Activated B cell treated with CpG ODN at 0.5 μM for 24 hours (primary cell): ENCODE measurements around the gene KLC1. TPM values are rescaled to one million over a fixed set of nuclear protein-coding genes. Genes with fewer than 3 reads are reported as not detected.
A peak's percentile ranks its signal among the peaks of the same experiment; 100 is the strongest.

Experiments
- ATAC-seq: fragments of 200-7000 bp; cut with Tn5 transposase; one replicate; pipeline ENCODE4 v1.10.0; 2021; ENCODE audit warnings: low read depth, mild to moderate bottlenecking, moderate library complexity
- CTCF ChIA-PET: fragments of 350-600 bp; sonication (Branson Sonifier 250); formaldehyde crosslinking; loops from one replicate; lab custom pipeline; 2021; ENCODE audit warnings: antibody characterized with exemption; lab: Charles Lee
- POLR2A ChIA-PET: fragments of 350-600 bp; sonication (Branson Sonifier 250); formaldehyde crosslinking; loops from one replicate; lab custom pipeline; 2021; ENCODE audit warnings: antibody characterized with exemption; lab: Charles Lee
- DNase-seq: peaks from one replicate; pipeline ENCODE4 v3.0.0; 2022
- H3K27ac Mint-ChIP-seq: one replicate; pipeline ENCODE4 v1.8.0; 2020; ENCODE audit warnings: mixed read lengths
- H3K27me3 Mint-ChIP-seq: one replicate; pipeline ENCODE4 v1.8.0; 2021; ENCODE audit warnings: mixed read lengths
- H3K36me3 Mint-ChIP-seq: one replicate; pipeline ENCODE4 v1.8.0; 2021; ENCODE audit warnings: low read depth, mixed read lengths
- H3K4me1 Mint-ChIP-seq: one replicate; pipeline ENCODE4 v1.8.0; 2021; ENCODE audit warnings: mixed read lengths
- H3K4me3 Mint-ChIP-seq: one replicate; pipeline ENCODE4 v1.8.0; 2020; ENCODE audit warnings: mild to moderate bottlenecking, mixed read lengths
- H3K9me3 Mint-ChIP-seq: one replicate; pipeline ENCODE4 v1.8.0; 2020; ENCODE audit warnings: mixed read lengths
- intact Hi-C: fragments of 100-400 bp; cut with micrococcal nuclease; formaldehyde crosslinking; loops from one replicate; pipeline ENCODE4 v1.15.1; 2024
- total RNA-seq: library from RNA; stranded (reverse); gene quantifications from 2 replicates; pipeline ENCODE4 v1.2.3, GENCODE V29; 2022
- TF ChIP-seq, protein P1 (sequence below): fragments of 200-600 bp; IDR thresholded peaks from one replicate; pipeline ENCODE4 v1.8.0; 2022; ENCODE audit warnings: antibody characterized with exemption, mild to moderate bottlenecking

The KLC1 gene
- total RNA-seq, 1 donor from 2014 or later: 153 TPM

DNA sequence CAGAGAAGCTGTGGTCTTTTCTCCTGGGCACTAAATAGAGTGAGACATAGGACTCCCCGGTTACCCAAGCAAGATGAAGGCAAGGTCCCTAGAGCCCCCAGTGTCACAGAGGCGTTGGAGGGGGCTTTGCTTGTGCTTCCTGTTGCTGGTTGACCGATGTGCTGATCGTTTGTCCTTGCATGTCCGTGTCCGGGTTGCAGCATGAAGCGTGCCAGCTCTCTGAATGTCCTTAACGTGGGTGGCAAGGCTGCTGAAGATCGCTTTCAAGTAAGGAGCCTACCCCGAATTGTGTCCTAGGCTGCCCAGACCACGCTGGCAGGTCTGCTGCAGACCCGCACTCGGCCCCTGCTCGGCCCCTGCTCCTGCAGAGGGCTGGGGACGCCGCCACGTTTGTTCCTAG, 63.1 kb downstream of the KLC1 start:
- Mint-ChIP-seq H3K27ac (peak overlapping the region; percentile 87), H3K27me3 (no peaks in the 10 kb centered on the region), H3K4me3 (peak overlapping the region; percentile 28), H3K4me1 (peaks cover 63% of the 10 kb centered on the region), H3K36me3 (peaks cover 52% of the 10 kb centered on the region), H3K9me3 (no peaks in the 10 kb centered on the region)
- TF ChIP-seq, protein P1, sequence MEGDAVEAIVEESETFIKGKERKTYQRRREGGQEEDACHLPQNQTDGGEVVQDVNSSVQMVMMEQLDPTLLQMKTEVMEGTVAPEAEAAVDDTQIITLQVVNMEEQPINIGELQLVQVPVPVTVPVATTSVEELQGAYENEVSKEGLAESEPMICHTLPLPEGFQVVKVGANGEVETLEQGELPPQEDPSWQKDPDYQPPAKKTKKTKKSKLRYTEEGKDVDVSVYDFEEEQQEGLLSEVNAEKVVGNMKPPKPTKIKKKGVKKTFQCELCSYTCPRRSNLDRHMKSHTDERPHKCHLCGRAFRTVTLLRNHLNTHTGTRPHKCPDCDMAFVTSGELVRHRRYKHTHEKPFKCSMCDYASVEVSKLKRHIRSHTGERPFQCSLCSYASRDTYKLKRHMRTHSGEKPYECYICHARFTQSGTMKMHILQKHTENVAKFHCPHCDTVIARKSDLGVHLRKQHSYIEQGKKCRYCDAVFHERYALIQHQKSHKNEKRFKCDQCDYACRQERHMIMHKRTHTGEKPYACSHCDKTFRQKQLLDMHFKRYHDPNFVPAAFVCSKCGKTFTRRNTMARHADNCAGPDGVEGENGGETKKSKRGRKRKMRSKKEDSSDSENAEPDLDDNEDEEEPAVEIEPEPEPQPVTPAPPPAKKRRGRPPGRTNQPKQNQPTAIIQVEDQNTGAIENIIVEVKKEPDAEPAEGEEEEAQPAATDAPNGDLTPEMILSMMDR: no peak
- ATAC-seq (peak; percentile 53), DNase-seq (no peak)
- intact Hi-C loops: loop anchor here (5.0 kb wide), 1 partner anchor 65 kb away; the partner anchor contains the start of gene KLC1
- CTCF ChIA-PET: interaction anchor here (1.9 kb wide), 1 partner anchor 12 kb away, joined by 8 read pairs; no protein-coding TSS in a partner anchor
- POLR2A ChIA-PET: interaction anchor here (0.8 to 1.7 kb wide), 6 partner anchors 9 to 163 kb away, joined by 3 to 9 read pairs (median 5); partner anchors contain the start of genes BAG5, COA8, XRCC3 and ZFYVE21

DNA sequence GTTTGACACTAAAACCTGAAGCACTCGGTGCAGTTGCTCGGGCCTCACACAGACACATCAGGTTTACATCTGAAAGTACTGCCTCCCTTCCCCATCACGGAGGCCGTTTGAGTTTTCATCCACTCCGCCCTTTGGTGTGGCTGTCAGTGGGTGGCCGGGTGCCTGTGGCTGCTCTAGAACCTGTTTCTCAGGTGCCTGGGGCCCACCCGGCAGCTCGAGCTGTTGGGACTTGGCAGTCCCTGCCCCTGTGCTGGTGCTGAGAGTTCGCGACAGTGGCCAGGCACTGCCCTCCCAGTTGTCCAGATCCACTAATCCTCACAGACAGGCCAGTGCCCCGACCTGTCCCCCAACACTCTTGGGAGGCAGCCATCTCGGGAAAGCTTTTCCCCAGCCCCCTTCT, 63.9 kb downstream of the KLC1 start:
- ChIA-PET POLR2A (interaction anchor here (0.6 to 0.8 kb wide), 2 partner anchors 9 to 163 kb away, joined by 3 read pairs; no protein-coding TSS in a partner anchor), CTCF (interaction anchor here (1.2 kb wide), 1 partner anchor 13 kb away, joined by 3 read pairs; no protein-coding TSS in a partner anchor)
- DNase-seq (no peak), ATAC-seq (no peak)
- H3K4me3 Mint-ChIP-seq: no peak overlapping the region
- no peaks in the 10 kb centered on the region for H3K27me3 Mint-ChIP-seq
- TF ChIP-seq, protein P1: no peak
- H3K4me1 Mint-ChIP-seq: peaks cover 66% of the 10 kb centered on the region
- intact Hi-C loops: loop anchor here (5.0 kb wide), 1 partner anchor 66 kb away; the partner anchor contains the start of gene KLC1
- peaks cover 53% of the 10 kb centered on the region for H3K36me3 Mint-ChIP-seq
- H3K27ac Mint-ChIP-seq: peak overlapping the region; percentile 50
- H3K9me3 Mint-ChIP-seq: no peaks in the 10 kb centered on the region

DNA sequence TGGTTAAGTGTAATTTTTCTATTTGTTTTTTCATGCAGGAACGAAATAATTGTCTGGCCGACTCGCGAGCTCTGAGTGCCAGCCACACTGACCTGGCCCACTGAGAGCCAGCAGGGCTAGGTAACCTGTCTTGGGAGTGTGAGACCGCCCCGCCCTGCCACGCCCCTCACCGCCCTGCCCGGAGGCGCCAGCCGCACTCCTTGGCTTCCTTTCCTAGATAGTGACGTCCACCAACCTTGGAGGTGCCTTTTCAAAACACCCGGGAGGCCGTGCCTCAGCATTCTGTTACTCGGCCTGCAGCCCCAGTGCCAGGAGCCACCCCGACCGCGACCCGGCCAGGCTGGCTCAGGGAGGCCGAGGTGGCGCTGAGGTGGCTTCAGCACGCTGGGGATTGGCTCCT, 64.5 kb downstream of the KLC1 start:
- DNase-seq (no peak), ATAC-seq (no peak)
- H3K27ac Mint-ChIP-seq: peak overlapping the region; percentile 50
- H3K4me1 Mint-ChIP-seq: peaks cover 70% of the 10 kb centered on the region
- CTCF ChIA-PET: interaction anchor here (1.2 kb wide), 1 partner anchor 14 kb away, joined by 3 read pairs; no protein-coding TSS in a partner anchor
- TF ChIP-seq, protein P1: no peak
- intact Hi-C loops: loop anchor here (5.0 kb wide), 1 partner anchor 66 kb away; the partner anchor contains the start of gene KLC1
- no peaks in the 10 kb centered on the region for H3K27me3 Mint-ChIP-seq
- H3K4me3 Mint-ChIP-seq: no peak overlapping the region
- POLR2A ChIA-PET: interaction anchor here (0.6 kb wide), 1 partner anchor 8 kb away, joined by 3 read pairs; no protein-coding TSS in a partner anchor
- no peaks in the 10 kb centered on the region for H3K9me3 Mint-ChIP-seq
- peaks cover 52% of the 10 kb centered on the region for H3K36me3 Mint-ChIP-seq

DNA sequence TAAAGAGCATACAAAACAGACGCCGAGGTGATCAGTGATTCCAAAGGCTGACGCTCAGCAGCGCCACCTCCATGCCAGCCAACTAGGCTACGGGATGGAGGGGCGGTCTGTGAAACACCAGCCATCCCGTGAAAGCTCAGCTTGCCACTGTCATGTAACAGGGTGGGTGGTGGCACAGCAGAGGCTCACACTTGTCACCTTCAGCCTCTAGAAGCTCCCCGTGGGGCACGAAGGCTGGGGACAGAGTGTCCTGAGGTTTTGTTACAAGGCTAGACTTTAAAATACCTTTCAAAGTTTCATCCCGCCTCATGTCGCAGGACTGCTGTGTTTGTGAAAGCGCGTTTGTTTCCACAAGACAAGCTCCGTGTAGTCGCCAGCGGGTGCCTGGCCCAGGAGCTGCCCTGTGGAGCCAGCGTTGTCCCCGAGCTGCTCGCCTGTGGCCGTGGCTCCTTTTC, 65.6 kb downstream of the KLC1 start:
- H3K27ac Mint-ChIP-seq: no peak overlapping the region
- intact Hi-C loops: loop anchor here (5.0 kb wide), 1 partner anchor 67 kb away; the partner anchor contains the start of gene KLC1
- no peaks in the 10 kb centered on the region for H3K9me3 Mint-ChIP-seq
- ATAC-seq (no peak), DNase-seq (no peak)
- peaks cover 68% of the 10 kb centered on the region for H3K4me1 Mint-ChIP-seq
- ChIA-PET POLR2A (interaction anchor here (0.7 kb wide), 1 partner anchor 7 kb away, joined by 5 read pairs; no protein-coding TSS in a partner anchor), CTCF (no interaction called here)
- H3K36me3 Mint-ChIP-seq: peaks cover 46% of the 10 kb centered on the region
- no peaks in the 10 kb centered on the region for H3K27me3 Mint-ChIP-seq
- H3K4me3 Mint-ChIP-seq: no peak overlapping the region
- TF ChIP-seq, protein P1: no peak

DNA sequence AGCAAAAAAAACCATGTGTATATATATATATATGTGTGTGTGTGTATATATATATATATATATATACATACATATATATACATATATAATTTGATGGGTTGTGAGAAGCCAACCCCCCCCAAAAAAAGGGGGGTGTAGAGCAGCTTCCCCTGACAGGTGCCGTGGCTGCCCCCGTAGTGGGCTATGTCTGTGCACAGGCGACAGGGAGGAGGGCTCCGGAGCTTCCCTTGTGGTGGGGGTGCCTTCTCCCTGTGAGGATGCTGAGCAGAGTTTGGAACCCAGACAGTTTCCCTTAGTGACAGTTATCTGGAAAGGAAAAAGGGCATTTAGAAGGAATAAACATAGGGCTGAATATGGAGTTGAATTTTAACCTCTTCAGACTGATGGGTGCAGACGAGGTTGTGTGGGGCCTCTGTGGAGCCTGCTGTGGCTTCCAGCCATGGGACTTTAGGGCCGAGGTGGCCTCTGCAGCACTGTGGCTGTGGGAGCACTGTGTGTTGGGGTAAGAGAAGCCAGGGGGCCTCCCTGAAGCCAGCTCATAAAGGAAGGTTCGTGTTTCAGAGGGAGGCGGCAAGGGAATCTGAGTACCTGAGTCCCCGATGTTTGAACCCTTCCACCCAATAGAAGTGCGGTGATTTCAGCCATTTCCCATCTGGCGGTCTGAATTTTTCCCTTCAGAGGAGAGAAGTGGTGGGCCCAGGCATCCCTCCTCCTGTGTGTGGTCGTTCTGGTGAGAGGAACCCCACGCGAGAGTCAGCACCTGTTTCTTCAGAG, 66.5 kb downstream of the KLC1 start:
- ChIA-PET POLR2A (no interaction called here), CTCF (no interaction called here)
- ATAC-seq (no peak), DNase-seq (no peak)
- peaks cover 46% of the 10 kb centered on the region for H3K36me3 Mint-ChIP-seq
- no peak overlapping the region for H3K27ac Mint-ChIP-seq
- no peaks in the 10 kb centered on the region for H3K9me3 Mint-ChIP-seq
- TF ChIP-seq, protein P1: no peak
- intact Hi-C loops: no loop called here
- no peak overlapping the region for H3K4me3 Mint-ChIP-seq
- no peaks in the 10 kb centered on the region for H3K27me3 Mint-ChIP-seq
- H3K4me1 Mint-ChIP-seq: peaks cover 62% of the 10 kb centered on the region
